Keratinocyte (primary cell): ENCODE results near the gene AAR2. TPM values are rescaled to one million over a fixed set of nuclear protein-coding genes. Genes with fewer than 3 reads are reported as not detected.

ENCODE experiments used
- DNase-seq: peaks from one replicate; pipeline ENCODE4 v3.0.0-alpha.2; 2011; ENCODE audit warnings: low read depth, missing footprints, low spot score
- FAIRE-seq: peaks from 2 replicates; lab custom pipeline; 2011; peaks lifted over from hg19 to GRCh38; lab: Jason Lieb, UNC
- H2AFZ ChIP-seq: 2 replicates; pipeline ENCODE4 v1.6.0; 2012; ENCODE audit warnings: low read length, control low read depth, inconsistent platforms; ENCODE audit not compliant: control insufficient read depth
- H3K27ac ChIP-seq: 2 replicates; pipeline ENCODE4 v1.5.1; 2011; ENCODE audit warnings: low read length; ENCODE audit not compliant: control insufficient read depth, insufficient read depth
- H3K27me3 ChIP-seq: 3 replicates; pipeline ENCODE4 v1.6.0; 2011; ENCODE audit warnings: low read length; ENCODE audit not compliant: control insufficient read depth, insufficient read depth; ENCODE audit errors: extremely low read depth
- H3K36me3 ChIP-seq, 2 experiments: 2 replicates in 1 of 2; 3 replicates in 1 of 2; pipeline ENCODE4 v1.5.1; 2011; ENCODE audit warnings: low read length in 2 of 2, mild to moderate bottlenecking in 1 of 2; ENCODE audit not compliant: control insufficient read depth in 2 of 2, insufficient read depth in 2 of 2; ENCODE audit errors: extremely low read depth in 1 of 2
- H3K4me1 ChIP-seq: 3 replicates; pipeline ENCODE4 v1.5.1; 2011; ENCODE audit warnings: low read length; ENCODE audit not compliant: control insufficient read depth, insufficient read depth; ENCODE audit errors: extremely low read depth
- H3K4me2 ChIP-seq: 3 replicates; pipeline ENCODE4 v1.6.0; 2011; ENCODE audit warnings: low read depth, low read length; ENCODE audit not compliant: control insufficient read depth, insufficient read depth; ENCODE audit errors: extremely low read depth
- H3K4me3 ChIP-seq, 3 experiments: fragments of 200-600 bp in 1 of 3; sonication (generic) in 1 of 3; 2 replicates in 2 of 3; 3 replicates in 1 of 3; pipeline ENCODE4 v1.5.1; 2011 to 2016; ENCODE audit warnings: low read length in 3 of 3, mild to moderate bottlenecking in 3 of 3, control low read depth in 2 of 3, inconsistent platforms in 1 of 3, low read depth in 1 of 3, mixed read lengths in 1 of 3, mixed run types in 1 of 3, moderate library complexity in 1 of 3; ENCODE audit not compliant: control insufficient read depth in 2 of 3, insufficient read depth in 2 of 3; ENCODE audit errors: extremely low read depth in 1 of 3
- H3K79me2 ChIP-seq: 2 replicates; pipeline ENCODE4 v1.6.0; 2012; ENCODE audit warnings: low read length; ENCODE audit not compliant: control insufficient read depth, insufficient read depth
- H3K9ac ChIP-seq: 3 replicates; pipeline ENCODE4 v1.6.0; 2011; ENCODE audit warnings: low read length; ENCODE audit not compliant: control insufficient read depth, insufficient read depth; ENCODE audit errors: extremely low read depth
- H3K9me1 ChIP-seq: 3 replicates; pipeline ENCODE4 v1.6.0; 2011; ENCODE audit warnings: low read length; ENCODE audit not compliant: control insufficient read depth, insufficient read depth; ENCODE audit errors: extremely low read depth
- H3K9me3 ChIP-seq: 2 replicates; pipeline ENCODE4 v1.5.1; 2012; ENCODE audit warnings: low read depth, low read length; ENCODE audit not compliant: control insufficient read depth
- H4K20me1 ChIP-seq: 3 replicates; pipeline ENCODE4 v1.6.0; 2011; ENCODE audit warnings: low read length; ENCODE audit not compliant: control insufficient read depth, insufficient read depth; ENCODE audit errors: extremely low read depth
- CTCF ChIP-seq, 3 experiments: IDR thresholded peaks in 1 of 3; conservative IDR thresholded peaks in 1 of 3; optimal IDR thresholded peaks in 1 of 3; 2 replicates in 2 of 3; 3 replicates in 1 of 3; pipeline versions ENCODE3 to v1.5.1; 2011; ENCODE audit warnings: low read length in 3 of 3, mild to moderate bottlenecking in 3 of 3, moderate library complexity in 2 of 3, control low read depth in 1 of 3, inconsistent platforms in 1 of 3; ENCODE audit not compliant: insufficient read depth in 2 of 3; ENCODE audit errors: extremely low read depth in 1 of 3
- EZH2 ChIP-seq: IDR thresholded peaks from one replicate; pipeline ENCODE4 v1.6.1; 2012; ENCODE audit warnings: inconsistent platforms, mild to moderate bottlenecking, low read length, moderate library complexity
- dilution Hi-C: fragments of 300-500 bp; cut with MboI; formaldehyde crosslinking; loops from one replicate; pipeline ENCODE4 v1.7.0; 2020; ENCODE audit warnings: low sequenced_read_pairs; ENCODE audit not compliant: extremely low pct_ligation_motif_present
- polyA plus RNA-seq, 5 experiments: library from polyadenylated mRNA; depleted of rRNA in 3 of 5; stranded (reverse) in 3 of 5; stranded (forward) in 1 of 5; unstranded in 1 of 5; fragments of >200 nt; gene quantifications; 1 replicate in 1 of 5; 2 replicates in 3 of 5; 3 replicates in 1 of 5; pipeline versions ENCODE4 v1.2.1 to v1.2.3, GENCODE V29; 2011 to 2012; ENCODE audit warnings: missing spikeins in 2 of 5, low read depth in 1 of 5, low replicate concordance in 1 of 5

The AAR2 gene
- polyA plus RNA-seq, 1 donor (not counting 4 experiments of a cell fraction or from before 2014, with no cell fraction given): 20.1 TPM

GRCh38 chr20:36246401-36246800 lies 10.1 kb downstream of the AAR2 start:
- Histone ChIP-seq H4K20me1 (peaks cover 2% of the 10 kb centered on the region), H3K79me2 (peaks cover 26% of the 10 kb centered on the region), H3K9me3 (no peaks in the 10 kb centered on the region), H3K4me2 (no peak overlapping the region), H3K36me3 (peaks cover 22 to 26% of the 10 kb centered on the region in 2 experiments), H2AFZ (no peak overlapping the region), H3K4me1 (peaks cover 7% of the 10 kb centered on the region), H3K27ac (no peak overlapping the region), H3K9ac (no peak overlapping the region), H3K27me3 (no peaks in the 10 kb centered on the region), H3K4me3 (no peak overlapping the region), H3K9me1 (no peaks in the 10 kb centered on the region)
- dilution Hi-C loops: no loop called here
- no peak for TF ChIP-seq EZH2
- no peak for TF ChIP-seq CTCF (optimal IDR thresholded peaks at IDR 0.05 in 1 of 3, IDR thresholded peaks at IDR 0.05 in 1 of 3, conservative IDR thresholded peaks at IDR 0.05 in 1 of 3; ENCODE audit: extremely low read depth in 1 of 3, insufficient read depth in 2 of 3, low read length in 3 of 3)
- DNase-seq (no peak), FAIRE-seq (no peak)

GRCh38 chr20:36248836-36249235 lies 12.6 kb downstream of the AAR2 start:
- no peaks in the 10 kb centered on the region for H3K27me3 ChIP-seq
- no peak overlapping the region for H3K4me3 ChIP-seq
- TF ChIP-seq CTCF (optimal IDR thresholded peaks at IDR 0.05 in 1 of 3, IDR thresholded peaks at IDR 0.05 in 1 of 3, conservative IDR thresholded peaks at IDR 0.05 in 1 of 3; ENCODE audit: extremely low read depth in 1 of 3, insufficient read depth in 2 of 3, low read length in 3 of 3) (no peak), EZH2 (no peak)
- peaks cover 22 to 25% of the 10 kb centered on the region in 2 experiments for H3K36me3 ChIP-seq
- FAIRE-seq (no peak), DNase-seq (no peak)
- no peaks in the 10 kb centered on the region for H3K9me1 ChIP-seq
- no peaks in the 10 kb centered on the region for H4K20me1 ChIP-seq
- no peaks in the 10 kb centered on the region for H3K9me3 ChIP-seq
- peaks cover 21% of the 10 kb centered on the region for H3K79me2 ChIP-seq
- no peak overlapping the region for H3K9ac ChIP-seq
- H3K4me1 ChIP-seq: peaks cover 25% of the 10 kb centered on the region
- no peak overlapping the region for H2AFZ ChIP-seq
- dilution Hi-C loops: no loop called here
- H3K27ac ChIP-seq: no peak overlapping the region
- H3K4me2 ChIP-seq: no peak overlapping the region
